Cardiac muscle cell (in vitro differentiated cells and primary cell): ENCODE results near the gene PFKFB4. TPM values are rescaled to one million over a fixed set of nuclear protein-coding genes. Genes with fewer than 3 reads are reported as not detected.

Experiments used
- DNase-seq, 2 donors: peaks; one replicate each; pipeline versions ENCODE4 v3.0.0 to v3.0.0-alpha.2; 2010 to 2017; ENCODE audit warnings: low read depth in 1 of 2, low spot score in 1 of 2
- H3K27ac ChIP-seq: fragments of 200-600 bp; sonication (generic); 2 replicates; pipeline ENCODE4 v1.5.1; 2016
- H3K27me3 ChIP-seq: fragments of 200-600 bp; sonication (generic); 2 replicates; pipeline ENCODE4 v1.6.0; 2016; ENCODE audit warnings: control low read depth
- H3K36me3 ChIP-seq: fragments of 200-600 bp; sonication (generic); 2 replicates; pipeline ENCODE4 v1.5.1; 2016; ENCODE audit warnings: control low read depth
- H3K4me1 ChIP-seq: fragments of 200-600 bp; sonication (generic); 2 replicates; pipeline ENCODE4 v1.8.1; 2017; ENCODE audit warnings: low read depth, mild to moderate bottlenecking, mixed run types
- H3K4me3 ChIP-seq: fragments of 200-600 bp; sonication (generic); 2 replicates; pipeline ENCODE4 v1.5.1; 2016; ENCODE audit warnings: mild to moderate bottlenecking
- H3K9me3 ChIP-seq: fragments of 200-600 bp; sonication (generic); 2 replicates; pipeline ENCODE4 v1.5.1; 2017; ENCODE audit warnings: low read depth, mild to moderate bottlenecking, control low read depth
- CTCF ChIP-seq: IDR thresholded peaks from 2 replicates; pipeline ENCODE4 v1.5.1; 2012; ENCODE audit warnings: low read depth, mild to moderate bottlenecking, low read length
- polyA plus RNA-seq: library from polyadenylated mRNA; unstranded; fragments of >200 nt; fragmentation: Nextera tagmentation; extraction: Ambion mirVana; gene quantifications from 2 replicates; pipeline ENCODE4 v1.2.1, GENCODE V29; 2016
- total RNA-seq: library from RNA; depleted of rRNA; stranded (reverse); fragments of >200 nt; gene quantifications from 2 replicates; pipeline ENCODE4 v1.2.3, GENCODE V29; 2016

PFKFB4 gene
- total and polyA plus RNA-seq, 2 experiments from 2014 or later: 64.9 to 74.7 TPM

GRCh38 chr3:48468329-48468731 is 88.3 kb downstream of the PFKFB4 start:
- TF ChIP-seq CTCF: no peak
- Histone ChIP-seq H3K4me3 (no peak overlapping the region), H3K27ac (no peak overlapping the region), H3K36me3 (no peaks in the 10 kb centered on the region), H3K9me3 (no peaks in the 10 kb centered on the region), H3K27me3 (no peaks in the 10 kb centered on the region), H3K4me1 (peaks cover 21% of the 10 kb centered on the region)
- no peak for DNase-seq

Other genes starting within 250 kb of the PFKFB4 start
- not detected in 2 replicates for gene SPINK8, start 223.1 kb downstream of the PFKFB4 start, total RNA-seq
- not detected in 2 replicates for gene SPINK8, start 223.1 kb downstream of the PFKFB4 start, polyA plus RNA-seq
- gene FBXW12, start 184.6 kb downstream of the PFKFB4 start, total RNA-seq: 0.51 TPM in 1 of 2 replicates, not detected in the other
- 0.39 TPM in 1 of 2 replicates, not detected in the other for gene FBXW12, start 184.6 kb downstream of the PFKFB4 start, polyA plus RNA-seq
- 38.5 and 47.1 TPM in 2 replicates for gene PLXNB1, start 126.7 kb downstream of the PFKFB4 start, total RNA-seq
- gene PLXNB1, start 126.7 kb downstream of the PFKFB4 start, polyA plus RNA-seq: 23.9 and 28.3 TPM in 2 replicates
- 18.6 and 20.2 TPM in 2 replicates for gene CCDC51, start 116.7 kb downstream of the PFKFB4 start, total RNA-seq
- gene CCDC51, start 116.7 kb downstream of the PFKFB4 start, polyA plus RNA-seq: 29.3 and 31.4 TPM in 2 replicates
- 172 and 395 TPM in 2 replicates for gene TMA7, start 116.5 kb downstream of the PFKFB4 start, total RNA-seq
- gene TMA7, start 116.5 kb downstream of the PFKFB4 start, polyA plus RNA-seq: 517 and 609 TPM in 2 replicates
- gene ATRIP, start 110.1 kb downstream of the PFKFB4 start, total RNA-seq: 8.7 and 9.4 TPM in 2 replicates
- gene ATRIP, start 110.1 kb downstream of the PFKFB4 start, polyA plus RNA-seq: 6.4 and 11.2 TPM in 2 replicates
- gene SHISA5, start 52.6 kb downstream of the PFKFB4 start, total RNA-seq: 68.0 and 86.0 TPM in 2 replicates
- 92.3 and 147 TPM in 2 replicates for gene SHISA5, start 52.6 kb downstream of the PFKFB4 start, polyA plus RNA-seq
- 0.81 and 1.1 TPM in 2 replicates for gene UCN2, start 7.0 kb upstream of the PFKFB4 start, total RNA-seq
- gene UCN2, start 7.0 kb upstream of the PFKFB4 start, polyA plus RNA-seq: 0.47 and 0.95 TPM in 2 replicates
- 53.8 and 76.6 TPM in 2 replicates for gene COL7A1, start 38.5 kb upstream of the PFKFB4 start, total RNA-seq
- gene COL7A1, start 38.5 kb upstream of the PFKFB4 start, polyA plus RNA-seq: 41.3 and 63.0 TPM in 2 replicates
- gene UQCRC1, start 52.8 kb upstream of the PFKFB4 start, total RNA-seq: 620 and 675 TPM in 2 replicates
- gene UQCRC1, start 52.8 kb upstream of the PFKFB4 start, polyA plus RNA-seq: 735 and 870 TPM in 2 replicates
- not detected in 2 replicates for gene TMEM89, start 65.0 kb upstream of the PFKFB4 start, total RNA-seq
- gene TMEM89, start 65.0 kb upstream of the PFKFB4 start, polyA plus RNA-seq: 0.59 TPM in 1 of 2 replicates, not detected in the other
- 55.8 and 87.4 TPM in 2 replicates for gene SLC26A6, start 78.7 kb upstream of the PFKFB4 start, total RNA-seq
- 52.0 and 68.1 TPM in 2 replicates for gene SLC26A6, start 78.7 kb upstream of the PFKFB4 start, polyA plus RNA-seq
- gene CELSR3, start 106.1 kb upstream of the PFKFB4 start, total RNA-seq: 5.4 and 5.9 TPM in 2 replicates
- 3.1 and 3.4 TPM in 2 replicates for gene CELSR3, start 106.1 kb upstream of the PFKFB4 start, polyA plus RNA-seq
- gene NCKIPSD, start 129.1 kb upstream of the PFKFB4 start, total RNA-seq: 68.7 and 73.4 TPM in 2 replicates
- 49.6 and 51.7 TPM in 2 replicates for gene NCKIPSD, start 129.1 kb upstream of the PFKFB4 start, polyA plus RNA-seq
- 87.4 and 119 TPM in 2 replicates for gene IP6K2, start 160.4 kb upstream of the PFKFB4 start, total RNA-seq
- 130 and 140 TPM in 2 replicates for gene IP6K2, start 160.4 kb upstream of the PFKFB4 start, polyA plus RNA-seq